Measurements from ENCODE around the gene PICALM. TPM values are rescaled to one million over a fixed set of nuclear protein-coding genes. Genes with fewer than 3 reads are reported as not detected.
"Not testable (repeated sequence)": the region's sequence is repeated elsewhere in the genome, so short reads cannot be mapped to it uniquely, and the experiment has no call there.

The PICALM gene
- total and polyA plus RNA-seq, 4 donors: 19.3 to 317 (median 108) TPM

GRCh38 chr11:85926653-85927214, 142.2 kb downstream of the PICALM start:
- not testable (repeated sequence) for H3K4me3 ChIP-seq (ENCODE audit: low read depth in 1 of 3, low read length in 3 of 3); H3K36me3 ChIP-seq (ENCODE audit: control insufficient read depth in 4 of 4, insufficient read depth in 3 of 4, low read depth in 1 of 4, low read length in 3 of 4); H3K9me3 ChIP-seq (ENCODE audit: control insufficient read depth in 4 of 4, low read length in 3 of 4); H3K27ac ChIP-seq (ENCODE audit: low read depth in 1 of 2, low read length in 2 of 2); DNase-seq (ENCODE audit: low spot score); H3K27me3 ChIP-seq (ENCODE audit: control insufficient read depth in 4 of 4, insufficient read depth in 4 of 4, low read length in 3 of 4); H3K9ac ChIP-seq (ENCODE audit: low read depth in 1 of 2, low read length in 2 of 2)
- peak in 1 of 2 donors; percentile 52 for TF ChIP-seq RXRA (IDR thresholded peaks at IDR 0.05)
- TF ChIP-seq JUND (IDR thresholded peaks at IDR 0.05): peak in 1 of 2 donors; percentile 32
- peak in 1 of 2 donors; percentile 46 for TF ChIP-seq HNF4A (conservative IDR thresholded peaks at IDR 0.05)
- TF ChIP-seq YY1 (IDR thresholded peaks at IDR 0.05): peak; percentile 11
- 51% methylated on average over 2 of the region's 2 CpGs for WGBS
- H3K4me1 ChIP-seq (ENCODE audit: control insufficient read depth in 4 of 4, insufficient read depth in 4 of 4, low read length in 3 of 4): peaks cover 0 to 16% (median 12%) of the 10 kb centered on the region in 4 donors

GRCh38 chr11:85923455-85923854, 145.4 kb downstream of the PICALM start:
- Histone ChIP-seq H3K9me3 (ENCODE audit: control insufficient read depth in 4 of 4, low read length in 3 of 4) (no peaks in the 10 kb centered on the region), H3K27ac (ENCODE audit: low read depth in 1 of 2, low read length in 2 of 2) (no peak overlapping the region), H3K4me1 (ENCODE audit: control insufficient read depth in 4 of 4, insufficient read depth in 4 of 4, low read length in 3 of 4) (peaks cover 0 to 12% (median 10%) of the 10 kb centered on the region in 4 donors), H3K4me3 (ENCODE audit: low read depth in 1 of 3, low read length in 3 of 3) (no peak overlapping the region), H3K36me3 (ENCODE audit: control insufficient read depth in 4 of 4, insufficient read depth in 3 of 4, low read depth in 1 of 4, low read length in 3 of 4) (no peaks in the 10 kb centered on the region), H3K9ac (ENCODE audit: low read depth in 1 of 2, low read length in 2 of 2) (no peak overlapping the region), H3K27me3 (ENCODE audit: control insufficient read depth in 4 of 4, insufficient read depth in 4 of 4, low read length in 3 of 4) (no peaks in the 10 kb centered on the region)
- no peak for DNase-seq (ENCODE audit: low spot score)
- TF ChIP-seq JUND (IDR thresholded peaks at IDR 0.05): no peak
- TF ChIP-seq EGR1 (IDR thresholded peaks at IDR 0.05; ENCODE audit: low read depth in 2 of 2): no peak
- TF ChIP-seq CTCF (IDR thresholded peaks at IDR 0.05; ENCODE audit: low read depth, low read length, missing input control): no peak
- TF ChIP-seq HNF4A (conservative IDR thresholded peaks at IDR 0.05): no peak
- no peak for TF ChIP-seq RAD21 (IDR thresholded peaks at IDR 0.05)
- TF ChIP-seq YY1 (IDR thresholded peaks at IDR 0.05): no peak
- no peak for TF ChIP-seq HNF4G (IDR thresholded peaks at IDR 0.05)
- TF ChIP-seq FOXA2 (IDR thresholded peaks at IDR 0.05): no peak
- no peak for TF ChIP-seq GABPA (IDR thresholded peaks at IDR 0.05 in 1 of 2, conservative IDR thresholded peaks at IDR 0.05 in 1 of 2)
- WGBS: 95% methylated on average over 1 of the region's 1 CpG

- no peaks in the 10 kb centered on the region for H3K36me3 ChIP-seq (ENCODE audit: control insufficient read depth in 4 of 4, insufficient read depth in 3 of 4, low read depth in 1 of 4, low read length in 3 of 4)
- no peak overlapping the region for H3K27ac ChIP-seq (ENCODE audit: low read depth in 1 of 2, low read length in 2 of 2)
- H3K4me1 ChIP-seq (ENCODE audit: control insufficient read depth in 4 of 4, insufficient read depth in 4 of 4, low read length in 3 of 4): peaks cover 0 to 4% (median 2%) of the 10 kb centered on the region in 4 donors
- H3K9ac ChIP-seq (ENCODE audit: low read depth in 1 of 2, low read length in 2 of 2): no peak overlapping the region
- no peak for DNase-seq (ENCODE audit: low spot score)
- H3K27me3 ChIP-seq (ENCODE audit: control insufficient read depth in 4 of 4, insufficient read depth in 4 of 4, low read length in 3 of 4): no peaks in the 10 kb centered on the region
- H3K4me3 ChIP-seq (ENCODE audit: low read depth in 1 of 3, low read length in 3 of 3): no peak overlapping the region
- no peaks in the 10 kb centered on the region for H3K9me3 ChIP-seq (ENCODE audit: control insufficient read depth in 4 of 4, low read length in 3 of 4)
- WGBS: 88% methylated on average over 1 of the region's 1 CpG
- TF ChIP-seq SP1 (IDR thresholded peaks at IDR 0.05) (no peak), YY1 (IDR thresholded peaks at IDR 0.05) (no peak), RXRA (IDR thresholded peaks at IDR 0.05) (no peak), FOXA2 (IDR thresholded peaks at IDR 0.05) (no peak), HNF4A (conservative IDR thresholded peaks at IDR 0.05) (no peak), HNF4G (IDR thresholded peaks at IDR 0.05) (no peak), ATF3 (IDR thresholded peaks at IDR 0.05) (no peak), EGR1 (IDR thresholded peaks at IDR 0.05; ENCODE audit: low read depth in 2 of 2) (no peak), GABPA (IDR thresholded peaks at IDR 0.05 in 1 of 2, conservative IDR thresholded peaks at IDR 0.05 in 1 of 2) (no peak), NR2F2 (IDR thresholded peaks at IDR 0.05) (no peak), MAX (IDR thresholded peaks at IDR 0.05) (no peak), RAD21 (IDR thresholded peaks at IDR 0.05) (no peak), FOXA1 (IDR thresholded peaks at IDR 0.05) (no peak), REST (IDR thresholded peaks at IDR 0.05) (no peak), CTCF (IDR thresholded peaks at IDR 0.05; ENCODE audit: low read depth, low read length, missing input control) (no peak), TAF1 (conservative IDR thresholded peaks at IDR 0.05) (no peak)
Measured at GRCh38 chr11:85922367-85922766, 146.5 kb downstream of the PICALM start.

Measured in liver (tissue), 9 donors.